HG02840 (cell line): ENCODE data around the gene INO80C.
A peak's percentile ranks its signal among the peaks of the same experiment; 100 is the strongest.

Experiments
- ATAC-seq: cut with Tn5 transposase; IDR thresholded peaks from one replicate; pipeline ENCODE4 v1.9.1; 2021; ENCODE audit warnings: mild to moderate bottlenecking, moderate library complexity, moderate number of reproducible peaks; ENCODE audit not compliant: unreplicated experiment, low FRiP score

INO80C gene

GRCh38 chr18:35497370-35498197 is at the start of gene INO80C:
Gene INO80C (minus strand): TSS chr18:35497960. CDS start chr18:35497874, 86 bp downstream.
- ATAC-seq: peak; percentile 92

GRCh38 chr18:35547008-35547605 is 49.3 kb upstream of the INO80C start:
- no peak for ATAC-seq

DNA sequence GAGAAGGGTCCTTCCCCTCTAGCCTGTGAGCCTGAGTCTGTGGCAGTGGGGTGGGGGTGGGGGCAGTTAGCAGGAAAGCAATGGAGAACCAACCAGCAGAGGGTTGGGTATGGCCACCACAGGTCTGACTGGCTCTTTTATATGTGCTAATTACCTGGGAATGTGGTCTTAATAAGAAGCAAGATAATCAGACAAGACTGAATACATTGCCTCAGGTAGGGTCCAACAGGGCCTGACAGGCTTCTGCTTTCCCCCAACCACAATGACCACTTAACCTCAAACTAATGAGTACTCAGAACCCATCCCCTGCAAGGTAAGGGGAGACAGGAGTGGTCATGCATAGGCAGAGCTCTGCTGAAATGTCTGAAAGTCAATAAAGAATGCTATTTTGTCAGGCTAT is 44.6 kb upstream of the INO80C start:
- ATAC-seq: no peak

GRCh38 chr18:35535297-35535696 is 37.5 kb upstream of the INO80C start:
- no peak for ATAC-seq

DNA sequence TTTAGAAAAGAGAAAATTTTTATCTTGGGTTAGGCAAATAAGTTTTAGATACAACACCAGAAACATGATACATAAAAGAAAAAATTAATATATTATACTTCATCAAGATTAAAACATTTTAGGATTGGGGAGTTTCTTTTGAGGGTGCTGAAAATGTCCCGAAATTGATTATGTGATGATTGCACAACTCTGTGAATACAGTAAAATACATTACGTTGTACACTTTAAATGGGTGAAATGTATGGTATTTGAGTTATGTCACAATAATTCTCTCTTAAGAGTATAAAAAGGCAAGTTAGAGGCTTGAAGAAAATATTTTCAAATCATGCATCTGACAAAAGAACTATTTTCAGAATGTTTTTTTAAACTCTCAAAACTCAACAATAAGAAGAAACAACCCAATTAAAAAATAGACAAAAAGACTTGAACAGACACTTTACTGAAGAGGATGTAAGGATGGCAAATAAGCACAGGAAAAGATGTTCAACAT is 36.2 kb upstream of the INO80C start:
- no peak for ATAC-seq

- no peak for ATAC-seq
These were observed 31.1 kb upstream of the INO80C start for GRCh38 chr18:35528749-35529274.

GRCh38 chr18:35526495-35527059 is 28.8 kb upstream of the INO80C start:
- no peak for ATAC-seq

- no peak for ATAC-seq
These were observed 28.2 kb upstream of the INO80C start for GRCh38 chr18:35525795-35526494.

- ATAC-seq: no peak
These were observed 26.5 kb upstream of the INO80C start for GRCh38 chr18:35524226-35524625.

DNA sequence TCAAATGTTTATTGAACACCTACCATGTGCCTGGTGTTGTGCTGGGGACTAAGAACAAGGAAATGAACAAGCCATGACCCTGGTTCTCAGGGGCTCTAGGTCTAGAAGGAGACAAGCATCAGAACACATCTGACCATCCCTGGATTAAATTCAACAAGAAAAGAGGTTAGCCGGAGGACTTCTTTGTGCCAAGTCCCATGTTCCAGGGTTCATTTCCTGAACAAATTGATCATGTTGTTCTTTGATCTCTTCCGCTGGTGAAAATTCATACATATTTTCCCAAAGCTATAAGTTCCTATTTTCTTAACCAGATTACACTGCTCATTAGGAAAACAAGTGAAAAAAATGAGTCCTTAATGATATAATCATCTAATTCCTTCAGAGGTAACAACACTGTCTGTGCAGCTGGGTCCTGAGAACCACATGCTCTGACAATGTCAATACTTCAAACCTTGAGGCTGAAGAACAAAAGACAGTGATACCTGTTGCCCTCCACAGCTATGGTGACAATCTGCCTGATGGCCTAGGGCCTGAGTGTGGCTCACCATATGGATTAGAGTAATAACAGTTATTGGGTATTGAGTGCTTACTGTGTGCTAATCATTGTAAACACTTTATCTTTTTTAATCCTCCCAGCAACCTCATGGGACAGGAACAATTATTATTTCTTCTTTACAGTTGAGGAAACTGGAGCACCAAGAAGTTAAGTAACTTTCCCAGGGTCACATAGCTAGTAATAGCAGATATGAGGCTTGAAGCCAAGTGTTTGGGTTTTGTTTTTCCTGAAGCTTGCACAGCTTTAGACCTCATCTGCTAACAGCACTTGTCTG is 24.6 kb upstream of the INO80C start:
- no peak for ATAC-seq

- no peak for ATAC-seq
These were observed 23.4 kb upstream of the INO80C start for GRCh38 chr18:35521133-35521532.

GRCh38 chr18:35519148-35519899 is 21.6 kb upstream of the INO80C start:
- ATAC-seq: no peak

- no peak for ATAC-seq
These were observed 20.0 kb upstream of the INO80C start for GRCh38 chr18:35517715-35518114.

- no peak for ATAC-seq
These were observed 19.0 kb upstream of the INO80C start for GRCh38 chr18:35516789-35517188.

DNA sequence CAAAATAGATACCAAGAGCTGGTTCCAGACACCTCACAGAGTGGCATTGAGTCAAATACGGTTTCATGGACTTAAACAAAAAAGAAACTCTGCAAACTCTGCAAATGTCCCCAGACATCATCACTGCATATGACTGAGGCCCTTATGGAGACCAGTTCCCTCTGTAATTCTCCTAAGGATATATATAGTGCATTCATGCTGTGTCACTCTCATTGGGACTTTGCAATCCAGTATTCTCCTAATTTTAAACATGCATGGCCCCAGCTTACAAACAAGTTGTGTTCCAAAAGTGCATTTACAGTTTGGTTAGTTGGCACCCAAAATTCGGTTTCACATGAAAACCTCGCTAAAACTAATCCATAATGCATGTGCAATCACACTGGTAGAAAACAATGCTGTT is 18.6 kb upstream of the INO80C start:
- no peak for ATAC-seq

DNA sequence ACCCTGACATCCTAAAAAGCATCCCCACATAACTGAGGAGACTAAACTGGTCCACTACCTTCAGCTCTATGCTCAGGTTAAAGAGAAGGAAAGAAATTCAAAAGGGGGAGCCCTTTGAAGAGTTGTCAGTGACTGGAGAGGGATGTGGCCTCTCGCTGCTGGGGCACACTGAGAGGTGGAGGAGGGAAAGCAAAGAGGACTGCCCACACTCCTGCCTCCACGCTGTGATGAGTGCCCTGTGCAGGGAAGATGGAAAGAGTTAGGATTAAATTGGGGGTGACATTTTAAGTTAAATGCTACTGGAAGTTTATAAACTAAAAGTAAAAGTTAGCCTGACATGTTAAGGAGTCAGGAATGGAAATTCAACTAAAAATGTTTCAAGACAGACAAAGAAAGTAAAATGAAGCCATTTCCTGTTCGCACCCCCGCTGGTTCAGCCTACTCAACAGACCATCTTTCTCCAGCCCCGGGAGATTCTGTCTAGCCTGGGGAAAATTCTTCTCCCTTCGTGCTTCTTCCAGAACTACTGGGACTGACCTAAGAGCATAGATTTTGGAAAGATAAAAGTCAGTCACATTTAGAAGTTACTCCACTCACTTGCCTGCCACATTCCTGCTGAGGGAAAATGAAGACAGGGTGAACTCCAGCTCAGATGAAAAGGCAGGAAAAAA is 17.8 kb upstream of the INO80C start:
- ATAC-seq: no peak

DNA sequence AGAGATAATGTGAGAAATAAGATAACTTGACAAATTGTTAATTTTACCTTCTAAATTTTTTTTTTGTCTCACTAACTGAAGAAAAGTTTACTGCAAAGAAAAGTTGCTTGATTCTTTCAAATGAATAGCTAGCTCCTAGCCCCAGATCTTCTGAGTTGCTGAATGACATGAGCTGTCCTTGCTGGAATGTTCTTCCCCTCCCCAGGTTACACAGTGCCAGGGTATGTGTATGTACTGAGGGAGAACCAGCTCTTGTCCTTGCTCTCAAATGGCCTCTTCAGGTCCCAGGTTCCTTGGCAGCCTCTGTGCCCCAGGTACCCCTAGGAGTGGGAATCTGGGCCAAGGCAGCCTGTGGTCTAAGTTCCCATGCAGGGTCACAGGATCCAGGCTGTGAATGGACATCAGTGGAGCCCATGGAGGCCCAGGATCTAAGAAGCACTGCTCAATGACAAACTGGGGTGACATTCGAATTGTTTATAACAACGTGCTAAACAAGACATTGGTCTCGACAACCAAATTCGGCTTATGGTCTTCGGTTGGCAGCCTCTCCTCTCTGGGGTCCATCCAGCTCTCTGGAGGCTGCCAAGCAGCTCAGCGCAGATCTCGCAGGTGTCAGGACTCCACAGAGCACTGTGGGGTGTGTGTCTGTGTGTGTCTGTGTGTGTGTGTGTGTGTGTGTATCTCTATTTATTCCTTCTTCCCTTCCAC is 17.1 kb upstream of the INO80C start:
- ATAC-seq: no peak

DNA sequence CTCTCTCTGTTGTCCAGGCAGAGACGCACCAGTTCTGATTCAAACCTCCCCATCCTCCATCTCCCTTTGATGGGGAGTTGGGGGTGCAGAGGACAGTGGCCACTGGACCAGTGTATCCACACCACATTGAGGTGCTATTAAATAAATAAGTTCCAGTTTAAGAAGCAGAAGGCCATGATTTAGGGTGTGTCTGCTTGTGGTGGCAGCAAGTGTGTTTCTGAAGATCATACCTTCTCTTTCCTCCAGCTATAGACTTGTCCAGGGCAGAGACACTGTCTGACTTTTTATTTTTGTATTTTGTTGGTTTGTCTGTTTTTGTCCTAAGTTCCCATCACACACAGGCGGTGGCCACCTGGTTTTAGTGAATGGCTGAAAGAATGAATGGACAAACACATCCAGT is 16.5 kb upstream of the INO80C start:
- ATAC-seq: no peak
